COLO668 (cell line): ENCODE results near the gene DNAH14.
A peak's percentile ranks its signal among the peaks of the same experiment; 100 is the strongest.
"Not testable (repeated sequence)": the region's sequence is repeated elsewhere in the genome, so short reads cannot be mapped to it uniquely, and the experiment has no call there.

Experiments
- DNase-seq: peaks from one replicate; lab custom pipeline; 2025; ENCODE audit not compliant: unreplicated experiment; lab: John Stamatoyannopoulos, UW

Gene DNAH14

GRCh38 chr1:224929335-224930237 is at the start of gene DNAH14:
TSS of gene DNAH14 (plus strand) at chr1:224929675. CDS start at chr1:224952703, 23,028 bp downstream.
- peak; percentile 94 for DNase-seq

DNA sequence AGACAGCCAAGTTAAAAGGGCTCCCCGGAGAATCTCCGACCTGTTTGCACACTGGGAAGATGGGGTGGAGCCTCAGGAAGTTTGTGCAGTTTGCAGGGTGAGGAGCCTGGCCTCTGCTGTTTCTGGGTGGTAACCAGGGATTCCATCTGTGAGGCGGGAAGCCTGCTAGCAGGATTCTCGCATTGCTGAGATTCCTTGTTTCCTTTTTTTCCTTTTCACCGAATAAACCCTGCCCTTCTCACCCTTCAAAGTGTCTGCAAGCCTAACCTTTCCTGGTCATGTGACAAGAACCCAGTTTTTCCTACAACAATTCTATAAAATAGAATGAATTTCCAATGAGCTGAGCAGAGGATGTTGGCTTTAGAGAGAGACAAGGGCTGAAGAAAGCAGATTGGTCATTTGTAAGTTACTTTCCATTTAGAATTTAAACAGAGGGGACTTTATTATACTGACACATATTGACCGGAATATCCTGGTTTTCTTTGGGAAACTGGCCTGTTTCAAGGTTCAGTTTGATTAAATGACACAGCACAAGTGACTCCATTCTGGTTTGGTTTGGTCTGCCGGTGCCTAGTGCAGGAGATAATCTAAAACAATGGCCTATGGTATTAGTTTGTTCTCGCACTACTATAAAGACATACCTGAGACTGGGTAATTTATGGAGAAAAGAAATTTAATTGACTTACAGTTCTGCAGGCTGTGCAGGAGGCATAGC is 48.7 kb upstream of the DNAH14 start:
- no peak for DNase-seq

DNA sequence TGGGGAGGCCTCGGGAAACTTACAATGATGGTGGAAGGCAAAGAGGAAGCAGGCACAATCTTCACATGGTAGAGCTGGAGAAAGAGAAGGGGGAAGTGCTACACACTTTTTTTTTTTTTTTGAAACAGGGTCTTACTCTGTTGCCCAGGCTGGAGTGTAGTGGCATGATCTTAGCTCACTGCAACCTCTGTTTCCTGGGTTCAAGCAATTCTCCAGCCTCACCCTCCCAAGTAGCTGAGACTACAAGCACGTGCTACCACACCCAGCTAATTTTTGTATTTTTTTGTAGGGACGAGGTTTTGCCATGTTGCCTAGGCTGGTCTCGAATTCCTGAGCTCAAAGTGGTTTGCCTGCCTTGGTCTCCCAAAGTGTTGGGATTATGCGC is 48.2 kb upstream of the DNAH14 start:
- DNase-seq: not testable (repeated sequence)

DNA sequence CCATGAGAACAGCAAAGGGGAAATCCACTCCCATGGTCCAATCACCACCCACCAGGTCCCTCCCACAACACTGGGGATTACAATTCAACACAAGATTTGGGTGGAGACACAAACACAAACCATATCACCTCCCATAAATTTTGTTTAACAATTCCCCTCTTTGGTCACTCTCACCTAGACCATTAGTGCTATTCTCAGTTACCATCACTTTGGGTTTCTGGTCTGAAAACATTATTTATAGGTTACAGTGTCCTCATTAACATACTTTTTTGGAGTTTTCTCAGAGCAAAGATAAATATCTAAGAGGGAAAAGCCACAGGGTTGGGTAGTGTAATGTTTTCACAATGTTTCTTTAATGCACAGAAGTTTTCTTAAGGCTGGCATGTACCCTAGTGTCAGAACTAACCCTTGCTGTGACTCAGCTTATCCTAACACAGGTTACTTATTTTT is 47.7 kb upstream of the DNAH14 start:
- no peak for DNase-seq

DNA sequence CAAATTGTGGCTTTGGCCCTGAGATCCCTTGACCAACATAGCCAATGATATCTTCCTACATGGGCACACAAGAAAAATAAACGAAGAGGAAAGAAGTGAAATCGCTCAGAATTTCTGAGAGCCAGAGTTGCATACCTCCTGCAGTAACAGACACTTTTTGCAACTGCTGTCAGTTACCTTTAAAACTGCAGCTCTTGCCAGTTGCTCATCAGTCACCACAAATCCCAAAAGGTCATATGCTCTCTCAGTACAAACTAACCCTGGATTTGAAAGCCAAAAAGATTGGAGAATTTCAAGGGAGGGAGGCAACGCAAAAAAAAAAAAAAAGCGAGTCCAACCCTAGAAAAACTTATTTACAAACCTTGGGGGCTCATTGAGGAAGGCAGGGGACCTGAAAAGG is 47.2 kb upstream of the DNAH14 start:
- DNase-seq: no peak

- DNase-seq: no peak
Measured at GRCh38 chr1:224883091-224883490, 46.4 kb upstream of the DNAH14 start.

DNA sequence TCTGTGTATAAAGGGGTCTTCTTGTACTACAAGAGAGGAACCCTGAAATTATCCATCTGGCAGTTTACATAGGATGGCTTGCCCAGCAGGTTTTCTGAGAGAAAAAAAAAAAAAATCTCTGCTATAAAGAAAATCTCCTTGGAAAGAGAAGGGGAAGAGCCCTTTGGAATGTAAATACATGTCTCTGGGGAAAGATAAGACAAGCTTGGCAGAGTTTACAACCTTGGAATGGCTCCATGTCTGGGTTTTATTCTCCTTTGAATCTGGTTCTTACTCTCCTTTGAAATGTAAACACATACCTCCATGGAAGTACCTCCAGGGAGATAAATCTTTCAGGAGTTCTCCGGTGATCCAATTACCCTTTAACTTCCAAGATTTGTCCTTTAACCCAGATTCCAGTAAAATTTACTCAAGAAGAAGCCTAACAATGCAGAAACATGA is 45.1 kb upstream of the DNAH14 start:
- no peak for DNase-seq

GRCh38 chr1:224885376-224885775 is 44.1 kb upstream of the DNAH14 start:
- not testable (repeated sequence) for DNase-seq

GRCh38 chr1:224894915-224895314 is 34.6 kb upstream of the DNAH14 start:
- DNase-seq: no peak

- no peak for DNase-seq
Measured at GRCh38 chr1:224896130-224896781, 33.2 kb upstream of the DNAH14 start.

DNA sequence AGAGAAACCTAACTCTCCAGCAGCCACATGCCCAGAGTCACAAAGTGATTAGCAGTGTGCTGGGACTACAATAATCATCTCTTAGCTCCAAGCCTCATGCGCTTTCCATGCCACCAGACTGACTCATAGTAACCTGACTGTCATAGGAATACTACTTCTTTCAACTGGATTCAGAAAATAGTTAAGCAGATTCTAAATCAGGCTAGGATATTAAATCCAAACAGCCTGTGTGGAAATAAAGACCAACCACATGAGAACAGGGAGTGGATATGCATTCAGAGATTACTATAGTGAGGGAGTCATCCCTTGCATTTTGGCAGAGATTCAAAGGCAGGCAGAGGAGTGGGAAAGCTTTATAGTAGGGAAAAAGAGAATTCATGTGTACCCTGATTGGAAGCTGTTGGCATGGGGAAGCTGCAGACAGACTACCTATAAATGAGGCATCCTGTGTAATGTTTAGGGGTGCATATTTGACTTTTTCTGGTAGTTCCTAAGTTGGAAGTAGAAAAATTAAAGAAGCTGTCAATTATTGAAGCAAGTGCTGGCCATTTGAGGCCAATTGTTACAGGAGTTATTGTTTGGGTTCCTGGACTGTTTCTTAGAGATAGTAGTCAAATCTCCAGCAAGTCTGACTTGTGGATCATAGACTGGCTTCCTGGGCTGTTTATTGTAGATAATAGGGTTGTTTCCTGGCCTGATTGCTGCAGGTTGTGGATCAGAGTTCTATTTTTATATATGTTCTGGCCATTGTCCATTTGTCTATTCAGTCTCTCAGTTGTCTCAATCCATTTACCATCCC is 31.7 kb upstream of the DNAH14 start:
- DNase-seq: no peak

DNA sequence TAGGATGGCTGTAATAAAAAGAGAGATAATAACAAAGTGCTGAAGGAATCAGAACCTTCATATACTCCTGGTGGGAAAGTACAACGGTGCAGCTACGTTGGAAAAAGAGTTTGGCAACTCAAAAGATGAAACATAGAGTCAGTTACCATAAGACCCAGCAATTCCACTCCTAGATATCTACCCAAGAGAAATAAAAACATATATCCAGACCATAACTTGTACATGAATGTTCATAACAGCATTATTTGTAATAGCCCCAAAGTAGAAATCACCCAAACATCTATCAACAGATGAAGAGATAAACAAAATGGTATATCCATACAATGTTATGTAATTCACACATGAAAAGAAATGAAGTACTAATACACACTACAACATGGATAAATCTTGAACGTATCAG is 30.5 kb upstream of the DNAH14 start:
- no peak for DNase-seq

GRCh38 chr1:224900062-224900630 is 29.3 kb upstream of the DNAH14 start:
- DNase-seq: no peak

GRCh38 chr1:224901087-224901810 is 28.2 kb upstream of the DNAH14 start:
- DNase-seq: no peak

GRCh38 chr1:224903955-224904354 is 25.5 kb upstream of the DNAH14 start:
- DNase-seq: no peak

DNA sequence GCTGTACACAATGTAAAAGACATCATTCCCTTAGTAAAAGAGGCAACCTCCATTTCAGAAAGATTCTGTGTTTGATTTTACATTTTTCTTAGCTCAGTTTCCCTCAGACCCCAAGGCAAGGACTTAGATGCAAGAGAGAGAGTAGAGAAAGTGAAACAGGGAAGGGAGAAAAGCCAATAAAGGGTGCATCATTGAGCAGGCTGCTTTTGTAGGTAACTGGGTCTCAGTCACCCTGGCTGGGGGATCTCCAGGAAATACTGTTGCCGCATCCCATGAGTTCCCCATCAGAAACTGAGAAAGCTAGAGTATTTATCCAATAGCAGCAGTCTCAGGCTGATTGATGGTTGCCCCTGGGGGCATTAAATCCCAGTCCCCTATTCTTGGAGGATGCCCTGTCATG is 23.1 kb upstream of the DNAH14 start:
- no peak for DNase-seq

- DNase-seq: no peak
Measured at GRCh38 chr1:224911217-224911616, 18.3 kb upstream of the DNAH14 start.

DNA sequence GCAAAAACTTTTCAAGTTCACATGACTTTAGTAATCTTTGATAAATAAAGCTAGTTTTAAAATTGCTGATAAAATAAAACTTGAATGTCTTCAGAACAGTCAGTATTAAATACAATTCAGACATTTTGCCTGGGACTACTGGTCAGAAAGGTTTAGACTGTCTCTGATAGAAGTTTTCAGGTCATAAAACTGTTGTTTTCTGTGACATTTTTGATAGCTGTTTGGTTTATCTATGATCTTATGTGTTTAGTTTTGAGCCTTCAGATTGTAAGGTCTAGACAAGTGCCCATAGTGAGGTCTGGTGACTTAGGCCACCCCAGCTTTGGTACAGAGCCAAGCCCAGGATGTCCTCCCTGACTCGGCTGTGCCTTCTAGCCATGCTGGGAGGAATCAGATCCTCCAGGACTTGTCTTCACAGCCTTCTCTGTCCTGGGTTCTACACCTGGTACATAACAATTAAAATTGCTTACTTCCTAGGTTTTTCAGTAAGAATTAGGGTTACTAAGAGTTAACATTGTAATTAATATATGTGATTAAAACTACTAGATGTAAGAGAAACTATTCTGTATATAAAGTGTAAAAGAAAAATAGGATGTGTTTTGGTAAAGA is 15.1 kb upstream of the DNAH14 start:
- DNase-seq: no peak

- DNase-seq: no peak
Measured at GRCh38 chr1:224919508-224919907, 10.0 kb upstream of the DNAH14 start.
